Astrocyte (in vitro differentiated cells and primary cell): ENCODE measurements around the gene GLYATL2. TPM values are rescaled to one million over a fixed set of nuclear protein-coding genes. Genes with fewer than 3 reads are reported as not detected.

Experiments
- DNase-seq: peaks from one replicate; pipeline ENCODE4 v3.0.0-alpha.2; 2010; ENCODE audit warnings: low read depth
- FAIRE-seq: peaks from 2 replicates; lab custom pipeline; 2011; peaks lifted over from hg19 to GRCh38; lab: Jason Lieb, UNC
- H2AFZ ChIP-seq: 2 replicates; pipeline ENCODE4 v1.6.0; 2012; ENCODE audit warnings: low read depth, low read length, inconsistent platforms
- H3K27ac ChIP-seq: 2 replicates; pipeline ENCODE4 v1.5.1; 2011; ENCODE audit warnings: low read depth, low read length, inconsistent platforms
- H3K27me3 ChIP-seq: 2 replicates; pipeline ENCODE4 v1.6.0; 2011; ENCODE audit warnings: low read length, inconsistent platforms; ENCODE audit not compliant: insufficient read depth
- H3K36me3 ChIP-seq: 2 replicates; pipeline ENCODE4 v1.5.1; 2011; ENCODE audit warnings: low read length, inconsistent platforms; ENCODE audit not compliant: insufficient read depth
- H3K4me1 ChIP-seq: 2 replicates; pipeline ENCODE4 v1.5.1; 2011; ENCODE audit warnings: low read length, inconsistent platforms; ENCODE audit not compliant: insufficient read depth
- H3K4me2 ChIP-seq: 2 replicates; pipeline ENCODE4 v1.6.0; 2012; ENCODE audit warnings: low read length, inconsistent platforms
- H3K4me3 ChIP-seq: 2 replicates; pipeline ENCODE4 v1.5.1; 2011; ENCODE audit warnings: low read depth, mild to moderate bottlenecking, low read length, inconsistent platforms; ENCODE audit not compliant: insufficient read depth
- H3K79me2 ChIP-seq: 2 replicates; pipeline ENCODE4 v1.6.0; 2012; ENCODE audit warnings: mild to moderate bottlenecking, low read length, inconsistent platforms; ENCODE audit not compliant: insufficient read depth
- H3K9ac ChIP-seq: 2 replicates; pipeline ENCODE4 v1.6.0; 2012; ENCODE audit warnings: mild to moderate bottlenecking, low read length, inconsistent platforms
- H3K9me3 ChIP-seq: 2 replicates; pipeline ENCODE4 v1.5.1; 2012; ENCODE audit warnings: low read depth, mild to moderate bottlenecking, low read length, inconsistent platforms; ENCODE audit not compliant: insufficient read depth
- H4K20me1 ChIP-seq: 2 replicates; pipeline ENCODE4 v1.6.0; 2012; ENCODE audit warnings: low read length, inconsistent platforms; ENCODE audit not compliant: insufficient read depth
- H3K27ac Mint-ChIP-seq: one replicate; pipeline ENCODE4 v1.8.0; 2021; ENCODE audit warnings: mild to moderate bottlenecking, mixed read lengths; ENCODE audit not compliant: unreplicated experiment
- H3K27me3 Mint-ChIP-seq: one replicate; pipeline ENCODE4 v1.8.0; 2021; ENCODE audit warnings: low read depth, mixed read lengths; ENCODE audit not compliant: unreplicated experiment
- H3K36me3 Mint-ChIP-seq: one replicate; pipeline ENCODE4 v1.8.0; 2021; ENCODE audit warnings: low read depth, mixed read lengths; ENCODE audit not compliant: unreplicated experiment
- H3K4me1 Mint-ChIP-seq: one replicate; pipeline ENCODE4 v1.8.0; 2021; ENCODE audit warnings: low read depth, mixed read lengths; ENCODE audit not compliant: unreplicated experiment
- H3K4me3 Mint-ChIP-seq: one replicate; pipeline ENCODE4 v1.8.0; 2021; ENCODE audit warnings: mild to moderate bottlenecking, moderate library complexity, mixed read lengths; ENCODE audit not compliant: unreplicated experiment
- H3K9me3 Mint-ChIP-seq: one replicate; pipeline ENCODE4 v1.8.0; 2021; ENCODE audit warnings: mild to moderate bottlenecking, mixed read lengths; ENCODE audit not compliant: unreplicated experiment
- EZH2 ChIP-seq: IDR thresholded peaks from 2 replicates; pipeline ENCODE4 v1.6.1; 2012; ENCODE audit warnings: mild to moderate bottlenecking, low read length, inconsistent platforms; ENCODE audit not compliant: insufficient read depth
- total RNA-seq: library from RNA; stranded (reverse); gene quantifications from 2 replicates; pipeline ENCODE4 v1.2.1, GENCODE V29; 2021
- TF ChIP-seq, protein P1 (sequence below): IDR thresholded peaks from 2 replicates; pipeline ENCODE4 v1.5.1; 2011; ENCODE audit warnings: low read depth, mild to moderate bottlenecking, inconsistent platforms, low read length, moderate library complexity; ENCODE audit not compliant: insufficient read depth

GLYATL2 gene
- total RNA-seq, 1 donor from 2014 or later, result not detected

GRCh38 chr11:58801974-58802545, 42.4 kb downstream of the GLYATL2 start:
- Mint-ChIP-seq H3K4me1 (peaks cover 5% of the 10 kb centered on the region), H3K27me3 (no peaks in the 10 kb centered on the region), H3K4me3 (no peak overlapping the region), H3K9me3 (no peaks in the 10 kb centered on the region), H3K36me3 (no peaks in the 10 kb centered on the region), H3K27ac (no peak overlapping the region)
- no peak overlapping the region for H2AFZ ChIP-seq
- H3K4me1 ChIP-seq, result no peaks in the 10 kb centered on the region
- FAIRE-seq (no peak), DNase-seq (no peak)
- H3K36me3 ChIP-seq, result no peaks in the 10 kb centered on the region
- H3K9me3 ChIP-seq, result no peaks in the 10 kb centered on the region
- no peak for TF ChIP-seq EZH2
- TF ChIP-seq, protein P1, sequence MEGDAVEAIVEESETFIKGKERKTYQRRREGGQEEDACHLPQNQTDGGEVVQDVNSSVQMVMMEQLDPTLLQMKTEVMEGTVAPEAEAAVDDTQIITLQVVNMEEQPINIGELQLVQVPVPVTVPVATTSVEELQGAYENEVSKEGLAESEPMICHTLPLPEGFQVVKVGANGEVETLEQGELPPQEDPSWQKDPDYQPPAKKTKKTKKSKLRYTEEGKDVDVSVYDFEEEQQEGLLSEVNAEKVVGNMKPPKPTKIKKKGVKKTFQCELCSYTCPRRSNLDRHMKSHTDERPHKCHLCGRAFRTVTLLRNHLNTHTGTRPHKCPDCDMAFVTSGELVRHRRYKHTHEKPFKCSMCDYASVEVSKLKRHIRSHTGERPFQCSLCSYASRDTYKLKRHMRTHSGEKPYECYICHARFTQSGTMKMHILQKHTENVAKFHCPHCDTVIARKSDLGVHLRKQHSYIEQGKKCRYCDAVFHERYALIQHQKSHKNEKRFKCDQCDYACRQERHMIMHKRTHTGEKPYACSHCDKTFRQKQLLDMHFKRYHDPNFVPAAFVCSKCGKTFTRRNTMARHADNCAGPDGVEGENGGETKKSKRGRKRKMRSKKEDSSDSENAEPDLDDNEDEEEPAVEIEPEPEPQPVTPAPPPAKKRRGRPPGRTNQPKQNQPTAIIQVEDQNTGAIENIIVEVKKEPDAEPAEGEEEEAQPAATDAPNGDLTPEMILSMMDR, result no peak
- H3K9ac ChIP-seq, result no peak overlapping the region
- no peak overlapping the region for H3K4me3 ChIP-seq
- H3K4me2 ChIP-seq, result no peak overlapping the region
- no peaks in the 10 kb centered on the region for H4K20me1 ChIP-seq
- peaks cover 2% of the 10 kb centered on the region for H3K27me3 ChIP-seq
- no peak overlapping the region for H3K27ac ChIP-seq
- no peaks in the 10 kb centered on the region for H3K79me2 ChIP-seq

- H3K9me3 Mint-ChIP-seq, result no peaks in the 10 kb centered on the region
- peaks cover 5% of the 10 kb centered on the region for H3K4me1 Mint-ChIP-seq
- Histone ChIP-seq H3K27me3 (peaks cover 2% of the 10 kb centered on the region), H3K27ac (no peak overlapping the region), H3K9ac (no peak overlapping the region), H3K4me3 (no peak overlapping the region), H3K36me3 (no peaks in the 10 kb centered on the region), H3K79me2 (no peaks in the 10 kb centered on the region), H4K20me1 (no peaks in the 10 kb centered on the region), H3K4me2 (no peak overlapping the region), H2AFZ (no peak overlapping the region), H3K9me3 (no peaks in the 10 kb centered on the region), H3K4me1 (no peaks in the 10 kb centered on the region)
- FAIRE-seq, result no peak
- TF ChIP-seq, protein P1, result no peak
- TF ChIP-seq EZH2, result no peak
- no peak overlapping the region for H3K27ac Mint-ChIP-seq
- no peaks in the 10 kb centered on the region for H3K36me3 Mint-ChIP-seq
- H3K4me3 Mint-ChIP-seq, result no peak overlapping the region
- no peaks in the 10 kb centered on the region for H3K27me3 Mint-ChIP-seq
- DNase-seq, result no peak
Observed at GRCh38 chr11:58801302-58801701, 43.2 kb downstream of the GLYATL2 start.

GRCh38 chr11:58796333-58796732, 48.2 kb downstream of the GLYATL2 start:
- Histone ChIP-seq H3K27me3 (no peaks in the 10 kb centered on the region), H2AFZ (no peak overlapping the region), H4K20me1 (no peaks in the 10 kb centered on the region), H3K9ac (no peak overlapping the region), H3K36me3 (no peaks in the 10 kb centered on the region), H3K9me3 (no peaks in the 10 kb centered on the region), H3K4me3 (no peak overlapping the region), H3K79me2 (no peaks in the 10 kb centered on the region), H3K4me2 (no peak overlapping the region), H3K4me1 (no peaks in the 10 kb centered on the region), H3K27ac (no peak overlapping the region)
- no peak overlapping the region for H3K4me3 Mint-ChIP-seq
- H3K4me1 Mint-ChIP-seq, result no peaks in the 10 kb centered on the region
- no peak for FAIRE-seq
- no peak for DNase-seq
- TF ChIP-seq, protein P1, result no peak
- no peak for TF ChIP-seq EZH2
- H3K27me3 Mint-ChIP-seq, result no peaks in the 10 kb centered on the region
- H3K36me3 Mint-ChIP-seq, result no peaks in the 10 kb centered on the region
- H3K9me3 Mint-ChIP-seq, result no peaks in the 10 kb centered on the region
- H3K27ac Mint-ChIP-seq, result no peak overlapping the region
